ENCODE results near the gene PPIL6. TPM values are rescaled to one million over a fixed set of nuclear protein-coding genes. Genes with fewer than 3 reads are reported as not detected.

PPIL6 gene
- total RNA-seq, 1 experiment from 2014 or later: 8.8 TPM

GRCh38 chr6:109342506-109342905 lies 97.9 kb downstream of the PPIL6 start:
- Histone ChIP-seq H3K27me3 (no peaks in the 10 kb centered on the region), H3K9me3 (no peaks in the 10 kb centered on the region), H3K4me3 (no peak overlapping the region), H3K36me3 (no peaks in the 10 kb centered on the region)
- DNase-seq: no peak

- no peak for DNase-seq
- Histone ChIP-seq H3K36me3 (no peaks in the 10 kb centered on the region), H3K27me3 (no peaks in the 10 kb centered on the region), H3K4me3 (no peak overlapping the region), H3K9me3 (no peaks in the 10 kb centered on the region)
These were observed 99.6 kb downstream of the PPIL6 start for GRCh38 chr6:109340811-109341210.

Other genes with a start within 250 kb of the PPIL6 start
- 110 and 238 TPM in 2 replicates for gene CD164, start 58.2 kb downstream of the PPIL6 start, total RNA-seq (2014; rRNA removed; shearing (Covaris generic); ENCODE audit: low replicate concordance)
- 9.3 and 13.4 TPM in 2 replicates for gene SMPD2, start 96 bp upstream of the PPIL6 start, total RNA-seq (2014; rRNA removed; shearing (Covaris generic); ENCODE audit: low replicate concordance)
- gene MICAL1, start 15.1 kb upstream of the PPIL6 start, total RNA-seq (2014; rRNA removed; shearing (Covaris generic); ENCODE audit: low replicate concordance): 11.1 and 21.2 TPM in 2 replicates
- 6.0 and 9.8 TPM in 2 replicates for gene ZBTB24, start 42.6 kb upstream of the PPIL6 start, total RNA-seq (2014; rRNA removed; shearing (Covaris generic); ENCODE audit: low replicate concordance)